ENCODE data around the gene COMMD3.

Gene COMMD3

DNA sequence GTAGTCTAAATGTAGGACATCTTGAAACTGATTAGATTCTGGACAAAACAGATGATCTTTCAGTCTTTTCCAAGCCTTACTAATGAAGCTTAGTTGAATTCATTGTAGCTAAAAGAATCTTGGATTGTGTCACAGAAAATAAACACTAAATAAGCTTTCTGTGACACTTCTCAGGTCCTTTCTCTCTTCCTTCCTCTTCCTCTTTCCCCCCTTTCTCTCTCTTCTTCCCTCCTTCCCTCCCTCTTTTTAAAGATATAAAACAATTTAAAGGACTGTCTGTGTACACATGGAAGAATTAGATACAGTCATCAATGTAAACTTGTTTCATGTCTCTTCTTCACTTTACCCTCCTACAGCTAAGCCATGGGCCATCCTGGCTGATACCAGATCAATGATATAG is 5.3 kb upstream of the COMMD3 start:
- DNase-seq: no peak

GRCh38 chr10:22314852-22315251 is 1.3 kb upstream of the COMMD3 start:
- DNase-seq: no peak
- peaks cover 20% of the 10 kb centered on the region for H3K27me3 Mint-ChIP-seq
- H3K4me3 Mint-ChIP-seq: peak overlapping the region; percentile 88
- peak overlapping the region; percentile 88 for H3K27ac Mint-ChIP-seq
- H3K4me1 Mint-ChIP-seq (ENCODE audit: low read depth): peaks cover 38% of the 10 kb centered on the region
- H3K9me3 Mint-ChIP-seq: no peaks in the 10 kb centered on the region
- H3K36me3 Mint-ChIP-seq (ENCODE audit: low read depth): peaks cover 18% of the 10 kb centered on the region

More for the DNA sequence above, 5.3 kb upstream of the COMMD3 start:
- peaks cover 26% of the 10 kb centered on the region for H3K27me3 Mint-ChIP-seq
- H3K4me3 Mint-ChIP-seq: no peak overlapping the region
- peaks cover 3% of the 10 kb centered on the region for H3K36me3 Mint-ChIP-seq (ENCODE audit: low read depth)
- H3K4me1 Mint-ChIP-seq (ENCODE audit: low read depth): peaks cover 28% of the 10 kb centered on the region
- H3K9me3 Mint-ChIP-seq: no peaks in the 10 kb centered on the region
- H3K27ac Mint-ChIP-seq: no peak overlapping the region

DNA sequence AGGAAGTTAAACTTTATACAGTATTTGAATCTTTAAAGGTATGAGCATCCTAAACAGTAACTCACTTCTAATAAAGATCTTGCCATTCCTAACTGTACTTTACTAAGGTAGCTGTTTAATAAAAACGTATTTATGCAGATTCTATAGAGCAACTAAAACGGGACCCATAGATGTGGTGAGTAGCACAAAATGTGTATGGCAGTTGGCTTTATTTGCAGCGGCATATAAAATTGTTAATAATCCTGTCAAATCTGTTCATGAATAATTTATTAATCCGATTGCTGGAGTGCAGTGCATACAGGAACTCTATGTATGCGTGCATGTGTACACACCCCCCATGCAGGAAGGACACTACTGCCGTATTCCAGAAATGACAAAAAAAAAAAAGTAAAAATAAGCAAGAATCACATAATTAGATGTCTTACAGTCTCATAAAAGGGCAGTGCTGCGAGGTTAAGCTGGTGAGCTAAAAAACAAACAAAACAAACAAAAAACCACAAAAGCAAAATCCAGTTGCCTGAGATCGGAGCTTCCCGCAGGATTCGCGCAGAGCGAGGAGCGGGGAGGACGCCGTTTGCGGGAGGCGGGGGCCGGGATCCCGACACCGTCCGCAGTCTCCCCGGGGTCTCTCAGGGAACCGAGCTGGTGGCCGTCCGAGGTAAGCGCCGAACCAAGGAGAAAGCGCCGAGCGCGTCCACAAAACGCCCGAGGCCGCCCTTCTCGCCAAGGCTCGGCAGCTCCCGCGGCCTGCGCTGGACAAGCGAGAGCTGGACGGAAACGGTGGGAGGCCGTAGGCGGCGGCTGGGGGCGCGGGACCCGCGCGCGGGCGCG is 518 bp upstream of the COMMD3 start:
- Mint-ChIP-seq H3K27me3 (peaks cover 23% of the 10 kb centered on the region), H3K4me3 (peak overlapping the region; percentile 88), H3K36me3 (ENCODE audit: low read depth) (peaks cover 21% of the 10 kb centered on the region), H3K4me1 (ENCODE audit: low read depth) (peaks cover 42% of the 10 kb centered on the region), H3K27ac (peak overlapping the region; percentile 88), H3K9me3 (no peaks in the 10 kb centered on the region)
- no peak for DNase-seq

GRCh38 chr10:22317076-22317370 is 835 bp downstream of the COMMD3 start:
- Mint-ChIP-seq H3K9me3 (no peaks in the 10 kb centered on the region), H3K4me3 (peak overlapping the region; percentile 93), H3K4me1 (ENCODE audit: low read depth) (peaks cover 42% of the 10 kb centered on the region), H3K27ac (peak overlapping the region; percentile 93), H3K27me3 (peaks cover 18% of the 10 kb centered on the region), H3K36me3 (ENCODE audit: low read depth) (peaks cover 25% of the 10 kb centered on the region)
- DNase-seq: no peak

DNA sequence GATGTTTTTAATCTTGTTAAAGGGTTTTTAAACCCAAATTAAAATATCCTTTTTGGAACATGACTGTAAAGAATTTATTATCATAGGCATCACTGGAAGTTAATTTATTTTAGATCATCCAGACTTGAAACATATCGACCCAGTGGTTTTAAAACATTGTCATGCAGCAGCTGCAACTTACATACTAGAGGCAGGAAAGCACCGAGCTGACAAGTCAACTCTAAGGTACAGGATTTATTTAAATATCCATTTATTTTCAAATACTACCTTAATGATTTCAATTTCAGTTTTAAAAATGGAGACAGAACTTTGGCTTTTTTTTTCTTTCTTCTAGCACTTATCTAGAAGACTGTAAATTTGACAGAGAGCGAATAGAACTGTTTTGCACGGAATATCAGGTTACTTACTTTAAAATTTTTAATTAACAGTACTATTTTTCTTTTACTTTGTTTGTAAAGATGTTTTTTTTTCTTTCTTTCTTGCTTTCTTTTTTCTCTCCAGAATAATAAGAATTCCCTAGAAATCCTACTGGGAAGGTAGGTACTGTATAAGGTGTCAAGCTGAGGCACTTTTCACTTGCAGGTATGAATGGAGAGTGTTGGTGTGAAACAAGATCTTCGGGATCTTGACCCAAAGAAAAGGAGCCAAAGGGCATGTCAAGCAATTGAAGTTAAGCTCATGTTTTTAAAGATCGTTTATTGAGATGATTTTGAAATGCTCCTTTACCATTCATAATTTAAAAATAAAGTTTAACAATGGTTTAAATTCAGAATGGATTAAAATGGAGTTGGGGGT is 1.8 kb downstream of the COMMD3 start:
- Mint-ChIP-seq H3K27ac (peak overlapping the region; percentile 93), H3K9me3 (no peaks in the 10 kb centered on the region), H3K27me3 (peaks cover 27% of the 10 kb centered on the region), H3K4me3 (peak overlapping the region; percentile 93), H3K36me3 (ENCODE audit: low read depth) (peaks cover 34% of the 10 kb centered on the region), H3K4me1 (ENCODE audit: low read depth) (peaks cover 47% of the 10 kb centered on the region)
- no peak for DNase-seq

DNA sequence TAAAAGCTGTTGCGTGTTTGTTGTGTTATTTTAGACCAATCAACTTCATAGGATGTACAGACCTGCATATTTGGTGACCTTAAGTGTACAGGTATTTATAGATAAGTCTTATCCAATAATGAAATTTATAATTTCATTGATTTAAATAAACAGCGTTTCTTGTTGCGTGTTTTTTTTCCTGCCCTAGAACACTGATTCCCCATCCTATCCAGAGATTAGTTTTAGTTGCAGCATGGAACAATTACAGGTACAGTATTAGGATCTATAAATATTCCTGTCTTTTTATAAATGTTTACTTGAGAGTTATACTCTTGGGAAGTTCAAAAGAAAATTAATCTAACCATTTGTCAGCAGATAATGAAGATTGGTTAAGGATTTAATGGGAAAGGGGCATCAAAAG is 2.6 kb downstream of the COMMD3 start:
- peaks cover 55% of the 10 kb centered on the region for H3K4me1 Mint-ChIP-seq (ENCODE audit: low read depth)
- DNase-seq: no peak
- H3K9me3 Mint-ChIP-seq: no peaks in the 10 kb centered on the region
- H3K4me3 Mint-ChIP-seq: no peak overlapping the region
- peaks cover 33% of the 10 kb centered on the region for H3K27me3 Mint-ChIP-seq
- no peak overlapping the region for H3K27ac Mint-ChIP-seq
- H3K36me3 Mint-ChIP-seq (ENCODE audit: low read depth): peaks cover 34% of the 10 kb centered on the region

DNA sequence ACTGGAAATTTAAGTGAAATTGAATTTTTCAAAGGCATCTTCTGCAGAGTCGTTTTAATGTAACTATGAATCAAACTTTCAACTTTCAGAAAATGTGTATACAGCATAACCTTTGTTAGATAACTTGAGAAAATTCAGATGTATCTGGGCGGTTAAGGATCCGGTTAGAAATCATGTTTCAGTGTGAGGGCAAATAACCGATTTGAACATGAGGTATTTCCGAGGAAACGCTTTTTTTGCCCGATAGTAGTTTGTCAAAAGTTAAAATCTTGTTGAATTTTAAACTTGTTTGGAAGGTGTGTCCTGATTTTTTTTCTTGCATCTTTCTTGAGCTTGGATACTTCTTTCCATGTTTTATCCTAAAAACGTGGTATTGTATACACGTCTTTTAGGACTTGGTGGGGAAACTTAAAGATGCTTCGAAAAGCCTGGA is 3.4 kb downstream of the COMMD3 start:
- peak overlapping the region; percentile 91 for H3K27ac Mint-ChIP-seq
- DNase-seq: no peak
- H3K4me3 Mint-ChIP-seq: peak overlapping the region; percentile 80
- peaks cover 41% of the 10 kb centered on the region for H3K27me3 Mint-ChIP-seq
- H3K9me3 Mint-ChIP-seq: no peaks in the 10 kb centered on the region
- peaks cover 63% of the 10 kb centered on the region for H3K4me1 Mint-ChIP-seq (ENCODE audit: low read depth)
- peaks cover 34% of the 10 kb centered on the region for H3K36me3 Mint-ChIP-seq (ENCODE audit: low read depth)

DNA sequence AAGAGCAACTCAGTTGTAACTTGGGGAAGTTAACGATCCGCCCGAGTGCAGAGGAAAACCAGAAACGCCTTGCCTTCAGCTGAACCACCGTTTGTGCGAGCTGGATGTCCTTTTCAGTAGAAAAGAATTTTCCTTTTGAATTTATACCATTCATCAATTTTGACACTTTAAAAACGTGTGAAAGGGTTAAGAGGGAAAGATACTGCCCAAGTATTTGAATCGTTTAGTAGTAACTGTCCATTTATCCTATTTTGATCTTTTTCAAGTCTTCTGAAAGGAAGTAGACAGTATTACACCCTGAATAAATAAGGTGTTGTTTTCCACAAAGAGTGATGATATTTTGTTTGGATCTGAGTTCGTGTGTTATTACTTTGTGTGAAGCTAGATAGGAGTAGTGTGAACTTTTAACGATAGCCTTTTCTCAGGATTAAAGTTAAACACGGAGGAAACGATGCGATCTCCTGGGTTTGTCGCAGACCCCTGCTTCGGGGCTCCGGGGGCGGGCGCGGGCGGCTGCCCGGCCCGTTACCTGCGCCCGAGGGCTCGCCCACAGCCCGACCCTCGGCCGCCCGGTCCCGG is 3.9 kb downstream of the COMMD3 start:
- Mint-ChIP-seq H3K36me3 (ENCODE audit: low read depth) (peaks cover 37% of the 10 kb centered on the region), H3K27me3 (peaks cover 42% of the 10 kb centered on the region), H3K27ac (peak overlapping the region; percentile 91), H3K4me1 (ENCODE audit: low read depth) (peaks cover 63% of the 10 kb centered on the region), H3K9me3 (no peaks in the 10 kb centered on the region), H3K4me3 (peak overlapping the region; percentile 80)
- no peak for DNase-seq

DNA sequence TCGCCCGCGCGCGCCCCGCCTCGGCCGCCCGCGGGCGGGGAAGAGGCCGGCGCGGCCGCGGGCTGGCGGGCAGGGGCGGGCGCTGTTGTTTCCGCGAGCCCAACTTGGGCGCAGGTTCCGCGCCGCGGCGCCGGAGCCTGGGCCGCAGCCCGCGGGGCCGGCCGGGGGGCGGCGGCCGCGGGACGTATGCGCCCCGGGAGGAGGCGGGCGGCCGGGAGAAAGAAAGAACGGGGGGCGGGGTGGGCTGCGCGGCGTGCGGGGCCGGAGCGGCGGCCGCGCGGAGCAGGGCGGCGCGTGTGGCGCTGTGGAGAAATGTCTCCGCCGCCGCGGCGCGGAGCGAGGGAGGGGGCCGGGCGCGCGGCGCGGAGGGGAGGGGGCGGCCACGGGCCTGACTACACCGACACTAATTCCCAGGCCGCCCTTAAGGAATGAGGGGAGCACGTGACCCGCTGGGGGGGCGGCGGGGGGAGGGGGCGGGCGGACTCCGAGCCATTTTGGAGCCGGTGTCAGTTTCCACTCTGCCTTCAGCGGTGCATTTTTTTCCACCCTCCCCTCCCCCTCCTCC is 4.5 kb downstream of the COMMD3 start, which contains the start of gene BMI1:
TSS of gene BMI1 (plus strand) at position 509 of the 565 bp plus-strand sequence. CDS start 5,351 bp downstream, outside the sequence.
- Mint-ChIP-seq H3K9me3 (no peaks in the 10 kb centered on the region), H3K27ac (peak within 1 kb of the TSS; percentile 92), H3K4me1 (ENCODE audit: low read depth) (peaks cover 59% of the 10 kb centered on the region), H3K27me3 (peaks cover 38% of the 10 kb centered on the region), H3K36me3 (ENCODE audit: low read depth) (peaks cover 37% of the 10 kb centered on the region), H3K4me3 (peak within 1 kb of the TSS; percentile 93)
- peak; percentile 82 for DNase-seq

- no peaks in the 10 kb centered on the region for H3K9me3 Mint-ChIP-seq
- peaks cover 63% of the 10 kb centered on the region for H3K4me1 Mint-ChIP-seq (ENCODE audit: low read depth)
- peaks cover 39% of the 10 kb centered on the region for H3K36me3 Mint-ChIP-seq (ENCODE audit: low read depth)
- peak; percentile 83 for DNase-seq
- peaks cover 43% of the 10 kb centered on the region for H3K27me3 Mint-ChIP-seq
- peak overlapping the region; percentile 92 for H3K27ac Mint-ChIP-seq
- peak overlapping the region; percentile 84 for H3K4me3 Mint-ChIP-seq
Observed at GRCh38 chr10:22321156-22321923, 5.2 kb downstream of the COMMD3 start.

- peaks cover 40% of the 10 kb centered on the region for H3K36me3 Mint-ChIP-seq (ENCODE audit: low read depth)
- peak overlapping the region; percentile 91 for H3K27ac Mint-ChIP-seq
- H3K4me1 Mint-ChIP-seq (ENCODE audit: low read depth): peaks cover 64% of the 10 kb centered on the region
- no peaks in the 10 kb centered on the region for H3K9me3 Mint-ChIP-seq
- H3K27me3 Mint-ChIP-seq: peaks cover 47% of the 10 kb centered on the region
- peak overlapping the region; percentile 93 for H3K4me3 Mint-ChIP-seq
- DNase-seq: peak; percentile 70
Observed at GRCh38 chr10:22321924-22322640, 5.9 kb downstream of the COMMD3 start.

- H3K27me3 Mint-ChIP-seq: peaks cover 50% of the 10 kb centered on the region
- H3K4me1 Mint-ChIP-seq (ENCODE audit: low read depth): peaks cover 60% of the 10 kb centered on the region
- H3K36me3 Mint-ChIP-seq (ENCODE audit: low read depth): peaks cover 46% of the 10 kb centered on the region
- H3K27ac Mint-ChIP-seq: peak overlapping the region; percentile 91
- peak overlapping the region; percentile 93 for H3K4me3 Mint-ChIP-seq
- DNase-seq: no peak
- H3K9me3 Mint-ChIP-seq: no peaks in the 10 kb centered on the region
Observed at GRCh38 chr10:22322641-22323160, 6.5 kb downstream of the COMMD3 start.

Measured in activated T-cell treated with anti-CD3 and anti-CD28 coated beads, Interleukin-2, amount 50 U/mL, for 24 hours (primary cell).